T-helper 17 cell (primary cell): Measurements from ENCODE around the gene NKAIN4. TPM values are rescaled to one million over a fixed set of nuclear protein-coding genes. Genes with fewer than 3 reads are reported as not detected.

Experiments used
- ATAC-seq: fragments of 150-1000 bp; cut with Tn5 transposase; 2 replicates; pipeline ENCODE4 v1.10.0; 2021; ENCODE audit warnings: mild to moderate bottlenecking, moderate library complexity
- DNase-seq, 3 donors: peaks; one replicate each; pipeline versions ENCODE4 v3.0.0 to v3.0.0-alpha.2; 2020 to 2021
- H3K9me3 ChIP-seq: one replicate; pipeline ENCODE4 v1.7.0; 2013; ENCODE audit warnings: low read length, mild to moderate bottlenecking; ENCODE audit not compliant: control insufficient read depth, poor library complexity, severe bottlenecking
- H3K27ac Mint-ChIP-seq: one replicate; pipeline ENCODE4 v1.8.0; 2022; ENCODE audit warnings: mild to moderate bottlenecking, moderate library complexity, mixed read lengths
- H3K27me3 Mint-ChIP-seq: one replicate; pipeline ENCODE4 v1.8.0; 2022; ENCODE audit warnings: mixed read lengths
- H3K36me3 Mint-ChIP-seq: one replicate; pipeline ENCODE4 v1.8.0; 2022; ENCODE audit warnings: low read depth, mixed read lengths
- H3K4me1 Mint-ChIP-seq: one replicate; pipeline ENCODE4 v1.8.0; 2022; ENCODE audit warnings: mild to moderate bottlenecking, mixed read lengths
- H3K4me3 Mint-ChIP-seq: one replicate; pipeline ENCODE4 v1.8.0; 2022; ENCODE audit warnings: mild to moderate bottlenecking, moderate library complexity, mixed read lengths
- total RNA-seq, 4 donors: library from RNA in 2 of 4; stranded (reverse) in 2 of 4; gene quantifications; one replicate each; pipeline ENCODE4 v1.2.3 and lab custom pipeline; 2022 to 2026

Gene NKAIN4
- total RNA-seq, 2 donors from 2014 or later: not detected

GRCh38 chr20:63240004-63240403 is 14.3 kb downstream of the NKAIN4 start:
- ATAC-seq: no peak
- no peak overlapping the region for H3K4me3 Mint-ChIP-seq
- no peak for DNase-seq
- H3K4me1 Mint-ChIP-seq: no peaks in the 10 kb centered on the region
- H3K27me3 Mint-ChIP-seq: peaks cover 17% of the 10 kb centered on the region
- no peak overlapping the region for H3K27ac Mint-ChIP-seq
- H3K36me3 Mint-ChIP-seq: no peaks in the 10 kb centered on the region
- H3K9me3 ChIP-seq: no peaks in the 10 kb centered on the region

DNA sequence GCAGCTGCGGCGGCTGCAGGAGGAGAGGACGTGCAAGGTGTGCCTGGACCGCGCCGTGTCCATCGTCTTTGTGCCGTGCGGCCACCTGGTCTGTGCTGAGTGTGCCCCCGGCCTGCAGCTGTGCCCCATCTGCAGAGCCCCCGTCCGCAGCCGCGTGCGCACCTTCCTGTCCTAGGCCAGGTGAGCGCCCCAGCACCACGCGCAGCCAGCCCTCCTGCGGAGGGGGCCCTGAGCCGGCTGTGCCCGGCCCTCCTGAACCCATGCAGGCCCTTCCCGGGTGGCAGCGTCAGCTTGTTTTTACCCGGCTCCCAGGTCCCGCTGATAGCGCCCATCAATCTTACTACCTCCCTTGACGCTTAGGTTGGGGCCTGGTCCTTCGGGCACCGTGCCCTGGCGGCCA is 14.8 kb downstream of the NKAIN4 start:
- DNase-seq (no peak), ATAC-seq (no peak)
- Mint-ChIP-seq H3K4me3 (no peak overlapping the region), H3K27me3 (peaks cover 14% of the 10 kb centered on the region), H3K4me1 (no peaks in the 10 kb centered on the region), H3K27ac (no peak overlapping the region), H3K36me3 (no peaks in the 10 kb centered on the region)
- no peaks in the 10 kb centered on the region for H3K9me3 ChIP-seq

GRCh38 chr20:63238514-63239125 is 15.6 kb downstream of the NKAIN4 start:
- ATAC-seq (no peak), DNase-seq (no peak)
- no peaks in the 10 kb centered on the region for H3K36me3 Mint-ChIP-seq
- no peak overlapping the region for H3K4me3 Mint-ChIP-seq
- peaks cover 6% of the 10 kb centered on the region for H3K27me3 Mint-ChIP-seq
- no peaks in the 10 kb centered on the region for H3K9me3 ChIP-seq
- H3K27ac Mint-ChIP-seq: no peak overlapping the region
- H3K4me1 Mint-ChIP-seq: no peaks in the 10 kb centered on the region

- peaks cover 7% of the 10 kb centered on the region for H3K27me3 Mint-ChIP-seq
- ATAC-seq (no peak), DNase-seq (no peak)
- no peaks in the 10 kb centered on the region for H3K36me3 Mint-ChIP-seq
- no peak overlapping the region for H3K27ac Mint-ChIP-seq
- H3K9me3 ChIP-seq: no peaks in the 10 kb centered on the region
- H3K4me1 Mint-ChIP-seq: no peaks in the 10 kb centered on the region
- H3K4me3 Mint-ChIP-seq: no peak overlapping the region
These were observed 16.2 kb downstream of the NKAIN4 start for GRCh38 chr20:63238031-63238430.

GRCh38 chr20:63236116-63236837 is 18.0 kb downstream of the NKAIN4 start:
- DNase-seq (no peak), ATAC-seq (no peak)
- no peaks in the 10 kb centered on the region for H3K9me3 ChIP-seq
- Mint-ChIP-seq H3K27me3 (peaks cover 19% of the 10 kb centered on the region), H3K4me1 (no peaks in the 10 kb centered on the region), H3K27ac (no peak overlapping the region), H3K4me3 (no peak overlapping the region), H3K36me3 (no peaks in the 10 kb centered on the region)

GRCh38 chr20:63235399-63235983 is 18.8 kb downstream of the NKAIN4 start, which contains the start of gene BIRC7:
TSS of gene BIRC7 (plus strand) at chr20:63235905. CDS start at chr20:63236097, 192 bp downstream.
- H3K9me3 ChIP-seq: no peaks in the 10 kb centered on the region
- no peak for ATAC-seq
- H3K36me3 Mint-ChIP-seq: no peaks in the 10 kb centered on the region
- no peak within 1 kb of the TSS for H3K27ac Mint-ChIP-seq
- no peaks in the 10 kb centered on the region for H3K4me1 Mint-ChIP-seq
- peaks cover 27% of the 10 kb centered on the region for H3K27me3 Mint-ChIP-seq
- DNase-seq: no peak
- peak within 1 kb of the TSS; percentile 31 for H3K4me3 Mint-ChIP-seq

- H3K9me3 ChIP-seq: no peaks in the 10 kb centered on the region
- H3K4me3 Mint-ChIP-seq: peak overlapping the region; percentile 31
- ATAC-seq (peak; percentile 61), DNase-seq (no peak)
- no peaks in the 10 kb centered on the region for H3K36me3 Mint-ChIP-seq
- no peak overlapping the region for H3K27ac Mint-ChIP-seq
- peaks cover 34% of the 10 kb centered on the region for H3K27me3 Mint-ChIP-seq
- no peaks in the 10 kb centered on the region for H3K4me1 Mint-ChIP-seq
These were observed 19.4 kb downstream of the NKAIN4 start for GRCh38 chr20:63234693-63235398.

GRCh38 chr20:63233924-63234323 is 20.3 kb downstream of the NKAIN4 start:
- Mint-ChIP-seq H3K36me3 (no peaks in the 10 kb centered on the region), H3K4me1 (no peaks in the 10 kb centered on the region)

GRCh38 chr20:63233061-63233344 is 21.3 kb downstream of the NKAIN4 start:
- no peak for ATAC-seq
- no peak overlapping the region for H3K4me3 Mint-ChIP-seq

More at GRCh38 chr20:63233924-63234323, 20.3 kb downstream of the NKAIN4 start:
- H3K27me3 Mint-ChIP-seq: peaks cover 43% of the 10 kb centered on the region
- DNase-seq (no peak), ATAC-seq (no peak)
- no peaks in the 10 kb centered on the region for H3K9me3 ChIP-seq
- H3K27ac Mint-ChIP-seq: no peak overlapping the region
- no peak overlapping the region for H3K4me3 Mint-ChIP-seq

DNA sequence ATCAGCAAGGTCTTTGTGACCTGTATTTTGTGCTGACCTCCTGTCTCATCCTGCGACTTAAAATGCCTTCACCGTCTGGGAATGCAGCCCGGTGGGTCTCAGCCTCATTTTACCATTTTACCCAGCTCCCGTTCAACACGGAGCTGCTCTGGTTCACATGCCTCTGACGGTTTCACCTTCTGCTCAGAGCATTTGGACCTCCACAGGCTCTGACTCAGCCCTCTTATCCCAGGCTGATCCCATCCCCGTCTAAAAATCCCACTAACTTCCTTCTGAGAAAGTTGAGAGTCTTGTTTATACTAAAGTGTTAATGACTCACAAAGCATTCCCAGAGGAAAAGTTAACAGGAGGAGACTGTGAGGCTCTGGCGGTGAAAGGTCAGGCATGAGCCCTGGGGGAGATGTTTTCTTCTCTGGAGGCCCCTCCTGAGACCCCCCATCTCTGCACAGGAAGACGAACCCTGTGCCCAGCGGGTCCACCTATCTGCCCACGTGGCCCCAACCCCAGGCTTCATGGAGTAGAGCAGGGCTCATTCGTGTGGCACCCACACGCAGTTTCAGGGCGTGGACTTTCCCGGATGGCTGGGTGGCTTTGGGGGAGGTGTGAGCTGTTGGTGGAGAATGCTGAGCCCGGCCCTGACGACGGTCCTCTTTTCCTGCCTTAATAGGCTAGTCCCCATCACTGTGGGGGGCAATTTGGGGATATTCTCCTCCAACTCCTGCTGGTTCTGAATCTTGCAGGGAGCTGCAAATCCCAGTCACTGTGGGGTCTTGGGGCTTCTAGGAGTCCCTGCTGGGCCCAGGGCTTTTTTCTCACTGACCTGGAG is 21.8 kb downstream of the NKAIN4 start:
- Mint-ChIP-seq H3K4me1 (no peaks in the 10 kb centered on the region), H3K36me3 (no peaks in the 10 kb centered on the region), H3K27ac (no peak overlapping the region), H3K4me3 (no peak overlapping the region), H3K27me3 (peaks cover 48% of the 10 kb centered on the region)
- H3K9me3 ChIP-seq: no peaks in the 10 kb centered on the region
- DNase-seq: no peak
- ATAC-seq: no peak

More at GRCh38 chr20:63233061-63233344, 21.3 kb downstream of the NKAIN4 start:
- no peak for DNase-seq
- no peaks in the 10 kb centered on the region for H3K36me3 Mint-ChIP-seq
- no peaks in the 10 kb centered on the region for H3K4me1 Mint-ChIP-seq
- peaks cover 48% of the 10 kb centered on the region for H3K27me3 Mint-ChIP-seq
- no peaks in the 10 kb centered on the region for H3K9me3 ChIP-seq
- H3K27ac Mint-ChIP-seq: no peak overlapping the region

- Mint-ChIP-seq H3K36me3 (no peaks in the 10 kb centered on the region), H3K27me3 (peaks cover 48% of the 10 kb centered on the region), H3K4me1 (no peaks in the 10 kb centered on the region), H3K4me3 (no peak overlapping the region), H3K27ac (no peak overlapping the region)
- no peaks in the 10 kb centered on the region for H3K9me3 ChIP-seq
- ATAC-seq (no peak), DNase-seq (no peak)
These were observed 23.4 kb downstream of the NKAIN4 start for GRCh38 chr20:63230800-63231268.

DNA sequence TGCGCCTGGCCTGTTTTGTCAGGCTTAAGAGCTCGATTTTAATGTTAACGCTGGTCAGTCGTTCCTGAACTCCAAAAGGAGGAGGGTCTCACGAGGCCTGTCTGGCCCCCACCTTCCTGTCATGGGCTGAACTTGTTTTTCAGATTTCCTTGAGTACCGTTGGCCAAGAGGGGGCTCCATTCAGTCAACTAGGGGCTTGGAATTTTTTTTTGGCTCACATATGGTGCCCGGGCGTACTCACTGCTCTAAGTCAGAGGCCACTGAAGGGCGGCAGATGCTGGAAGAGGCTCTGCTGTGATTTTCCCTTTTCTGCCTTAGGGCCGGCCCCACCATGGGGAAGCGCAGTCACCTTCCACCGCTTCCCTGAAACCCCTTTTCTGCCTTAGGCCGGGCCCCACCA is 25.5 kb downstream of the NKAIN4 start:
- no peak for DNase-seq
- H3K27me3 Mint-ChIP-seq: peaks cover 48% of the 10 kb centered on the region
- H3K9me3 ChIP-seq: no peaks in the 10 kb centered on the region
- no peak for ATAC-seq
- H3K4me1 Mint-ChIP-seq: no peaks in the 10 kb centered on the region
- H3K4me3 Mint-ChIP-seq: no peak overlapping the region
- no peak overlapping the region for H3K27ac Mint-ChIP-seq
- no peaks in the 10 kb centered on the region for H3K36me3 Mint-ChIP-seq
